NCI-H748 (cell line): Measurements from ENCODE around the gene YBX1.
A peak's percentile ranks its signal among the peaks of the same experiment; 100 is the strongest.
"Not testable (repeated sequence)": the region's sequence is repeated elsewhere in the genome, so short reads cannot be mapped to it uniquely, and the experiment has no call there.

ENCODE experiments used
- DNase-seq: peaks from one replicate; lab custom pipeline; 2025; ENCODE audit not compliant: unreplicated experiment; lab: John Stamatoyannopoulos, UW

Gene YBX1

GRCh38 chr1:42681741-42682483, at the start of gene YBX1:
YBX1 (plus strand) TSS chr1:42682418; CDS start chr1:42682566, 148 bp downstream.
- DNase-seq, result peak; percentile 100

- no peak for DNase-seq
These were observed 43.1 kb upstream of the YBX1 start for GRCh38 chr1:42639116-42639515.

DNA sequence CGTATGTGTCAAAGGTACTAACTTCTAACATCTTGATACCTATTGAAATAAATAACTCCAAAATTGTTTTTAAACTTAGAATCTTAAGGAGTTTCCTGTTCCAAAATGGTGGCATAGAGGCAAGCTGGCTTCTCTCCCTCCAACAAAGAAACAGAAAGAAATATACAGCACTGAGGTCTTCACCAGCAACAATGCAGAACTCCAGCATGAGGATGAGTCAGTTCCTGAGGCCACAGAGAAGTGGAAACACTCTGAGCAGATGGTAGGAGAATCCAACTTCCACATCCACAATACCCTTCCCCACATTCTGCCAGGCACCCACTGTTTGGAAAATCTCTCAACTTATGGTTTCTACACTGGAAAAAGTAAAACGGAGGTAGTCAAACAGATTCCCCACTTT, 36.2 kb upstream of the YBX1 start:
- no peak for DNase-seq

DNA sequence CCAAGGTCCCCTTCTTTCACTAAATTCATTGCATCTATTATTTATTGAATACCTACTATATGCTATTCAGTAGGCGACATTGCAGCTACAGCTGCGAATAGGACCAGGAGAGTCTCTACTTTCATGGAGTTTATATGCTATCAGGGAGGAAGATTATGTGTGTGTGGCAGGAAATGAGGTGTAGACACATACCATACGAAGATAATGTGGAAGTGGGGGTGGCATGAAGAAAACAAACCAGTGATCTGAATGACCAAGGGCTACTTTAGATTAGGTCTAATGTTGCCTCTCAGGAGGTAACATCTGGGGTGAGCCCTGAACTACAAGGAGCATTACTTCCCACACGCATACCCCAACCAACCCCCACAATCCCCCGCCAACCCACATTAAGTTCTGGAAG, 25.0 kb upstream of the YBX1 start:
- DNase-seq, result peak; percentile 82

DNA sequence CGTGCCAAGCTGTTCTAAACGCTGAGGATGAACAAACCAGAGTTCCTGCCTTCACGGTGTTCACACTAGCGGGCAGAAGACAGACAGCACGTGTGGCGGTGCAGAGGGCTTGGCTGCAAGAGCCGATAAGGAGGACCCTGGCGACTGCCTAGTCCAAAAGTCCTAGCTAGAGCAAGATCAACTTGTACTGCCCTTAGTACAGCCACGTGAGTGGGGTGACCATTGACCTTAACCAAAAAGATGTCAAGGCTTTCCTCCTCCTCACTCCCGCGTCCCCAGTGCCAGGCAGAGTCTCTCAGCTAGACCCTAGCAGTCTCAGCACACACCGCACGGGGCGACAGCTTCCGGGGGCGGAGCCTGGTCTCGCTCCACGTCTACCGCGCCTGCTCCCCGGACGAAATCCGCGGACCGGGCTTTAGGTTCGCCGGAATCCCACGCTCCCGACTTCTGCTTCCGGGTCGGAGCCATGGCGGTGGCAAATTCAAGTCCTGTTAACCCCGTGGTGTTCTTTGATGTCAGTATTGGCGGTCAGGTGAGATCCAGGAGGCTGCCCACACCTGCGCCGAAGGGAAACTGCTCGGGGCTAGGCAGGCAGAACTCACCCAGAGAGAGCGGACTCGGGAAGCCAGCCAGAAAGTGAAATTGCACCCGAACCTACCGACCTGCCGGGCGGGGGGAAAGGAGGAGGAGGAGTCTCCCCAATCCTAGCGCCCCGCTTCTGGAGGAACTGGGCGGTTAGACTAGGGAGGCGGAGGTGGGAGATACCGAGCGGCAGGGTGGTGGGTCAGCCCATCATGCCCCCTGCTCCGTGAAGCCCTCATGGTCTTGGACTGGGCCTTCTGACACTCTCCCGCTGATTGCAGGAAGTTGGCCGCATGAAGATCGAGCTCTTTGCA, 24.0 kb upstream of the YBX1 start, which contains the start of gene PPIH:
TSS of gene PPIH (plus strand) at position 443 of the 896 bp plus-strand sequence. CDS start at position 467, 24 bp downstream.
- peak; percentile 100 for DNase-seq

GRCh38 chr1:42658877-42659337, 23.3 kb upstream of the YBX1 start:
- peak; percentile 88 for DNase-seq

GRCh38 chr1:42660907-42661500, 21.2 kb upstream of the YBX1 start:
- DNase-seq, result no peak

GRCh38 chr1:42669936-42670335, 12.3 kb upstream of the YBX1 start:
- DNase-seq, result no peak

GRCh38 chr1:42670425-42670824, 11.8 kb upstream of the YBX1 start:
- DNase-seq, result no peak

DNA sequence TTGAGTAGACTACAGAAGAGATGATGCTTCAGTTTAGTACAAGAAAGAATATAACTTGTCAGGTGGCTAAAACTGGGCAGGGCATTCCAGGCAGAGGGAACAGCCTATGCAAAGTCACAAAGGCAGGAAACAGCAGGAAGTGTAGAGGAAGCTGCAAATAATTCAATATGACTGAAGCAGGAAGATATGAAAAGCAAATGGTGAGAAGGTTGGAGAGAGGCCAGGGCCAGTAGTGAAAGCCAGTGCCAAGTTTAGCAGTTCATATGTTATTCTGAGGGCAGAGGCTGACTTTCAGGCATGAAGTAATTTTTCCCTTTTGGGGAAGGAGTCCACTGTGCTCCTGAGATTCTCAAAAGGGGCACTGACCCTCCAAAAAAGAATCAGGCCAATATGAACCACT, 8.0 kb upstream of the YBX1 start:
- DNase-seq, result no peak

- no peak for DNase-seq
These were observed 7.5 kb upstream of the YBX1 start for GRCh38 chr1:42674682-42675081.

- no peak for DNase-seq
These were observed 6.8 kb upstream of the YBX1 start for GRCh38 chr1:42675467-42675866.

- no peak for DNase-seq
These were observed 5.6 kb upstream of the YBX1 start for GRCh38 chr1:42676534-42677087.

- no peak for DNase-seq
These were observed 2.7 kb upstream of the YBX1 start for GRCh38 chr1:42679364-42679983.

GRCh38 chr1:42680055-42680454, 2.2 kb upstream of the YBX1 start:
- DNase-seq, result no peak

DNA sequence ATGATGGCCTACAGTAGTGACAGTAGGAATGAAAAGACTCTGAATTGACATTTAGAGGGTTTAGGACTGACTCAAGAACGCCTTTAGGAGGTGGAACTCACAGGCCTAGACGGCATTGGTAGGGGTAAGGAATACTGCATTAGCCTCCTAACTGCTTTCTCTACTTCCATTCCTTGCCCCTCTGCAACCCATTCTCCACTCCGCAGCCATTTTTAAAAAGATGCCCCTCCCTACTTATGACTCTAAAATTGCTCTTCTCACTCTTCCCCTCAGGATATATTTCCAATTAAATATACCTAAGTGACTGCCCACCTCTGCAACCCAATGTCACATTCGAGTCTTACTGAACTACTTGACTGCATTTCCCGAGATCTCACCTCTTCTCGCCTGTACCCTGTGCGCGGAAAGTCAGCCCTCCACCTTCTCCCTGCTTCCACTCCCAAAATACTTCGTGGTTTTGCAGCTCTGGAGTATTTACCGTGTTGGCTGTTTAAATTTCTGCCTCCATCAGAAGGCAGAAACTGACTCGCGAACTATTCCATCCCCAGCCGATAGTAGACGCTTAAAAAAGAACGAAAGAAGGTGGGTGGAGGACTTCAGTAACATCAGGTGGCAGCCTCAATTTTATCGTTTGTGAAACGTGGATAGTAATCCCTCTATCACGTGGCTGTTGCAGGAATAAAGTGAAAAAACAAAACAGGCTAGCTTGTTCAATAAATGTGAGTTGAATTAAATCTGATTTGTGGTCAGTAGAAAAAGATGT, 1.1 kb upstream of the YBX1 start:
- peak; percentile 85 for DNase-seq

DNA sequence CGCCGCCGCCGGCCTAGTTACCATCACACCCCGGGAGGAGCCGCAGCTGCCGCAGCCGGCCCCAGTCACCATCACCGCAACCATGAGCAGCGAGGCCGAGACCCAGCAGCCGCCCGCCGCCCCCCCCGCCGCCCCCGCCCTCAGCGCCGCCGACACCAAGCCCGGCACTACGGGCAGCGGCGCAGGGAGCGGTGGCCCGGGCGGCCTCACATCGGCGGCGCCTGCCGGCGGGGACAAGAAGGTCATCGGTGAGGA, 193 bp downstream of the YBX1 start:
- not testable (repeated sequence) for DNase-seq

DNA sequence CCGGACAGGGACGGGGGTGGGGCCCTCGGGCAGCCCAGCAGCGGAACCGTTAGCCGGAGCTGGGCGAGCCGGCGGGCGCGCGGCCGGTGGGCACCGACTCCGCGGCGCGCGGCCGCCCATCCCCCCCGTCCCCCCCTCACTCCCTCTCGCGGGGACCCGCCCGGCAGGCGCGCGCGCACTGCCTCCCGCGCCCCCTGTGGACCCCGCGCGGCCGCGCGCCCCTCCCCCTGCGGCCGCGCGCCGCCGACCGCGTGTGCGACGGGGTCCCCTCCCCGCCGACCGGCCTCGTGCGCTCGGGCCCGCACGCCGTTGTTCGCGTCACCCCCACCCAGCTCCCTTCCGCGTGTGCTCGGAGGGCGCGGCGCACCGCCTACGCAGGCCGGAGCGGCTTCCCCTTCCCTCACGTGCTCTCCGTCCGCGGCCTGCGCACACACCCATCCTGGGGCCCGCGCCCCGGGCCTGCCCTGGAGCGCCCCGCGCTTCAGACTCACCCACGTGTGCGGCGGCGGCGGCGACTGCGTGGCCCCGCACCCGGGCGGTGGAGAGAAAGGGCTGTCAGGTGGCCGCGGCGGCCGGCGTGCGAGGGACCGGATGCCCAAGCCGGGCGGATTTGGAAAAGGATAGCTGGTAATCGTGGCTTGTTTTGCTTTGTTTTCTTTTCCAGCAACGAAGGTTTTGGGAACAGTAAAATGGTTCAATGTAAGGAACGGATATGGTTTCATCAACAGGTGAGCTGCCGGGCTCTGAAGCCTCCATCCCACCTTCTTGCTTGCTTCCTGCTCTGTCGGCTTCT, 717 bp downstream of the YBX1 start:
- peak; percentile 98 for DNase-seq

- peak; percentile 85 for DNase-seq
These were observed 1.9 kb downstream of the YBX1 start for GRCh38 chr1:42684139-42684538.

- DNase-seq, result no peak
These were observed 4.2 kb downstream of the YBX1 start for GRCh38 chr1:42686418-42686817.
